Measurements from ENCODE around the gene SCUBE2. TPM values are rescaled to one million over a fixed set of nuclear protein-coding genes. Genes with fewer than 3 reads are reported as not detected.

SCUBE2 gene
- total and polyA plus RNA-seq, 8 donors = 1.7 to 37.1 (median 21.8) TPM

DNA sequence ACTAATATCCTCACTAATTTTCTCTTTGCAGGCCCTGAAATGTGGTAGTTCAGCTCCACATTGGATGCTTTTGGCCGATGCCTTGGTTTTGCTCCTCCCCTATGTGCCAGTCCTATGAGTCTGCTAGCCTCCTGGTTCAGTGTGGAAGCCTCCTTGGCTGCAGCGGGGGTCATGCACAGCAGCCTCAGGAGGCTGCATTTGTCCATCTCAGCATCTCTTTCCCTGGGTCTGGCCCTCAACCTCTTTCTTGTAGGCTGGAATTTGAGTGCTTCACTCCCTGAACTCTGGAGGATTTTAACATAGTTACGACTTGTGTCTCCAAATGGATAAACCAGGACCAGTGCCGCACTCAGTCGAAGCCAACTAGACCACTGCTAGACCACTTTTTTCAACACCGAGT is 34.9 kb downstream of the SCUBE2 start:
- TF ChIP-seq, protein P1, sequence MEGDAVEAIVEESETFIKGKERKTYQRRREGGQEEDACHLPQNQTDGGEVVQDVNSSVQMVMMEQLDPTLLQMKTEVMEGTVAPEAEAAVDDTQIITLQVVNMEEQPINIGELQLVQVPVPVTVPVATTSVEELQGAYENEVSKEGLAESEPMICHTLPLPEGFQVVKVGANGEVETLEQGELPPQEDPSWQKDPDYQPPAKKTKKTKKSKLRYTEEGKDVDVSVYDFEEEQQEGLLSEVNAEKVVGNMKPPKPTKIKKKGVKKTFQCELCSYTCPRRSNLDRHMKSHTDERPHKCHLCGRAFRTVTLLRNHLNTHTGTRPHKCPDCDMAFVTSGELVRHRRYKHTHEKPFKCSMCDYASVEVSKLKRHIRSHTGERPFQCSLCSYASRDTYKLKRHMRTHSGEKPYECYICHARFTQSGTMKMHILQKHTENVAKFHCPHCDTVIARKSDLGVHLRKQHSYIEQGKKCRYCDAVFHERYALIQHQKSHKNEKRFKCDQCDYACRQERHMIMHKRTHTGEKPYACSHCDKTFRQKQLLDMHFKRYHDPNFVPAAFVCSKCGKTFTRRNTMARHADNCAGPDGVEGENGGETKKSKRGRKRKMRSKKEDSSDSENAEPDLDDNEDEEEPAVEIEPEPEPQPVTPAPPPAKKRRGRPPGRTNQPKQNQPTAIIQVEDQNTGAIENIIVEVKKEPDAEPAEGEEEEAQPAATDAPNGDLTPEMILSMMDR (IDR thresholded peaks at IDR 0.05) = no peak
- TF ChIP-seq POLR2AphosphoS5 (IDR thresholded peaks at IDR 0.05) (no peak), EP300 (IDR thresholded peaks at IDR 0.05) (no peak), POLR2A (IDR thresholded peaks at IDR 0.05) (no peak)
- intact Hi-C loops (cut with DNase I; ENCODE audit: low total_unique reads) = no loop called here
- Histone ChIP-seq H3K36me3 (no peaks in the 10 kb centered on the region), H3K27ac (peak overlapping the region in 1 of 5 donors; percentile 19), H3K9me3 (no peaks in the 10 kb centered on the region), H3K4me1 (peaks cover 0 to 32% (median 15%) of the 10 kb centered on the region in 4 donors), H3K4me3 (no peak overlapping the region), H3K27me3 (no peaks in the 10 kb centered on the region)
- DNase-seq = no peak
- WGBS, 5 donors = 77 to 85% (median 80%) methylated on average over 6 of the region's 6 CpGs

GRCh38 chr11:9053316-9054035 is 37.9 kb downstream of the SCUBE2 start:
- Histone ChIP-seq H3K27ac (no peak overlapping the region), H3K36me3 (no peaks in the 10 kb centered on the region), H3K4me3 (no peak overlapping the region), H3K27me3 (no peaks in the 10 kb centered on the region), H3K4me1 (peaks cover 4 to 35% (median 22%) of the 10 kb centered on the region in 4 donors), H3K9me3 (no peaks in the 10 kb centered on the region)
- 78 to 95% (median 80%) methylated on average over 7 of the region's 7 CpGs for WGBS, 5 donors
- DNase-seq = no peak
- intact Hi-C loops (cut with DNase I; ENCODE audit: low total_unique reads) = no loop called here
- TF ChIP-seq POLR2A (IDR thresholded peaks at IDR 0.05) (no peak), EP300 (IDR thresholded peaks at IDR 0.05) (no peak), POLR2AphosphoS5 (IDR thresholded peaks at IDR 0.05) (no peak)
- TF ChIP-seq, protein P1 (IDR thresholded peaks at IDR 0.05) = no peak

DNA sequence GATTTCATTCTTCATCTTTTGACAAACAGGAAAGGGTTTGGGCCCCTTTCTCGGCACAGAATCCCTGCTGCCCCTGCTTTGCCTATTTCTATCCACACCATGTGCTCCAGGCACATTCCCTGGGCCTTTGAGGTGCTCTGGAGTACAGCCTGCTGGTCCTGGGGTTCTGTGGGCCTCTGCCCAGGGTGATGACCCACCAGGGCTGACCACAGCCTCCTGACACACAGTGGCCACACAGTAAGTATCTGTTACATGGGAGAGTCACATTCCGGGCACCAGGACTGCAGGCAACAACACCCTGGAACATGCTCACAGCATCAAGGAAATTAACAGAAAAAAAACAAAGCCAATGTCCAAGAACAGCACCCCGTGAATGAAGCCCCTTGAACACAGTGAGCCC is 39.1 kb downstream of the SCUBE2 start:
- intact Hi-C loops (cut with DNase I; ENCODE audit: low total_unique reads) = no loop called here
- Histone ChIP-seq H3K4me3 (no peak overlapping the region), H3K27ac (no peak overlapping the region), H3K9me3 (no peaks in the 10 kb centered on the region), H3K36me3 (no peaks in the 10 kb centered on the region), H3K27me3 (no peaks in the 10 kb centered on the region), H3K4me1 (peaks cover 13 to 40% (median 25%) of the 10 kb centered on the region in 4 donors)
- TF ChIP-seq, protein P1 (IDR thresholded peaks at IDR 0.05) = no peak
- TF ChIP-seq POLR2AphosphoS5 (IDR thresholded peaks at IDR 0.05) (no peak), EP300 (IDR thresholded peaks at IDR 0.05) (no peak), POLR2A (IDR thresholded peaks at IDR 0.05) (no peak)
- no peak for DNase-seq
- 81 to 92% (median 84%) methylated on average over 3 of the region's 3 CpGs for whole genome bisulfite sequencing, 5 donors

GRCh38 chr11:9049959-9050358 is 41.4 kb downstream of the SCUBE2 start:
- WGBS, 5 donors = 93 to 98% (median 95%) methylated on average over 2 of the region's 2 CpGs
- intact Hi-C loops (cut with DNase I; ENCODE audit: low total_unique reads) = no loop called here
- TF ChIP-seq EP300 (IDR thresholded peaks at IDR 0.05) = no peak
- TF ChIP-seq POLR2AphosphoS5 (IDR thresholded peaks at IDR 0.05) = no peak
- no peak for TF ChIP-seq POLR2A (IDR thresholded peaks at IDR 0.05)
- TF ChIP-seq, protein P1 (IDR thresholded peaks at IDR 0.05) = no peak

More at GRCh38 chr11:9049959-9050358, 41.4 kb downstream of the SCUBE2 start:
- Histone ChIP-seq H3K4me1 (peaks cover 6 to 38% (median 27%) of the 10 kb centered on the region in 4 donors), H3K27me3 (no peaks in the 10 kb centered on the region), H3K36me3 (no peaks in the 10 kb centered on the region), H3K27ac (peak overlapping the region in 1 of 5 donors; percentile 81), H3K4me3 (no peak overlapping the region), H3K9me3 (no peaks in the 10 kb centered on the region)
- no peak for DNase-seq
